Glomerular endothelial cell (primary cell): ENCODE results near the gene NAT8L. TPM values are rescaled to one million over a fixed set of nuclear protein-coding genes. Genes with fewer than 3 reads are reported as not detected.

ENCODE experiments used
- total RNA-seq: library from RNA; depleted of rRNA; stranded (reverse); fragments of >200 nt; gene quantifications from 2 replicates; pipeline ENCODE4 v1.2.3, GENCODE V29; 2015

NAT8L gene
- total RNA-seq, 1 donor from 2014 or later = not detected

Other genes with a start within 250 kb of the NAT8L start
- 57.5 and 65.3 TPM in 2 replicates for gene LETM1, start 203.2 kb upstream of the NAT8L start, total RNA-seq
- gene NSD2, start 187.9 kb upstream of the NAT8L start, total RNA-seq = 41.9 and 49.8 TPM in 2 replicates
- 14.7 and 21.8 TPM in 2 replicates for gene NELFA, start 50.4 kb upstream of the NAT8L start, total RNA-seq
- gene HAUS3, start 182.8 kb downstream of the NAT8L start, total RNA-seq = 7.4 and 16.7 TPM in 2 replicates
- 1.6 and 2.1 TPM in 2 replicates for gene POLN, start 182.8 kb downstream of the NAT8L start, total RNA-seq
- 115 and 122 TPM in 2 replicates for gene MXD4, start 202.8 kb downstream of the NAT8L start, total RNA-seq